Mesenchymal stem cell (in vitro differentiated cells and primary cell): Measurements from ENCODE around the gene HECTD4.

Experiments
- DNase-seq: peaks from one replicate; pipeline ENCODE4 v3.0.0-alpha.2; 2013
- H2AFZ ChIP-seq: one replicate; pipeline ENCODE4 v1.6.1; 2013; ENCODE audit warnings: low read depth, mild to moderate bottlenecking, control low read depth, inconsistent platforms, low read length, moderate library complexity
- H2AK5ac ChIP-seq: 2 replicates; pipeline ENCODE4 v1.6.1; 2013; ENCODE audit warnings: low read length, moderate library complexity, mild to moderate bottlenecking, inconsistent platforms; ENCODE audit not compliant: severe bottlenecking
- H2BK120ac ChIP-seq: one replicate; pipeline ENCODE4 v1.6.1; 2013; ENCODE audit warnings: low read depth, mild to moderate bottlenecking, inconsistent platforms, low read length, moderate library complexity
- H2BK12ac ChIP-seq, 2 experiments: one replicate each; pipeline ENCODE4 v1.6.1; 2013; ENCODE audit warnings: inconsistent platforms in 2 of 2, low read length in 2 of 2, mild to moderate bottlenecking in 2 of 2, moderate library complexity in 2 of 2, control low read depth in 1 of 2
- H2BK15ac ChIP-seq: one replicate; pipeline ENCODE4 v1.6.1; 2013; ENCODE audit warnings: mild to moderate bottlenecking, low read depth, inconsistent platforms; ENCODE audit not compliant: poor library complexity, severe bottlenecking
- H2BK5ac ChIP-seq: 2 replicates; pipeline ENCODE4 v1.6.1; 2013; ENCODE audit warnings: low read depth, mild to moderate bottlenecking, low read length, control low read depth, inconsistent platforms; ENCODE audit not compliant: poor library complexity, severe bottlenecking
- H3K14ac ChIP-seq, 2 experiments: one replicate each; pipeline ENCODE4 v1.6.1; 2013; ENCODE audit warnings: inconsistent platforms in 2 of 2, low read length in 2 of 2, control low read depth in 1 of 2, mild to moderate bottlenecking in 1 of 2, moderate library complexity in 1 of 2
- H3K18ac ChIP-seq, 2 experiments: one replicate each; pipeline ENCODE4 v1.6.1; 2013; ENCODE audit warnings: inconsistent platforms in 2 of 2, low read length in 2 of 2, control low read depth in 1 of 2, low read depth in 1 of 2, mild to moderate bottlenecking in 1 of 2
- H3K23ac ChIP-seq, 2 experiments: one replicate each; pipeline ENCODE4 v1.6.1; 2013; ENCODE audit warnings: inconsistent platforms in 2 of 2, low read length in 2 of 2, mild to moderate bottlenecking in 2 of 2, moderate library complexity in 2 of 2, control low read depth in 1 of 2
- H3K27ac ChIP-seq: 2 replicates; pipeline ENCODE4 v1.5.1; 2013; ENCODE audit warnings: mild to moderate bottlenecking, moderate library complexity, low read length, control low read depth, inconsistent platforms; ENCODE audit not compliant: poor library complexity, severe bottlenecking
- H3K27me3 ChIP-seq, 2 experiments: 2 replicates each; pipeline versions ENCODE4 v1.6.1 to v1.7.0; 2013; ENCODE audit warnings: low read length in 2 of 2, mild to moderate bottlenecking in 2 of 2, moderate library complexity in 2 of 2, control low read depth in 1 of 2, inconsistent platforms in 1 of 2; ENCODE audit not compliant: control insufficient read depth in 1 of 2, insufficient read depth in 1 of 2
- H3K36me3 ChIP-seq, 2 experiments: 2 replicates each; pipeline versions ENCODE4 v1.6.1 to v1.7.0; 2013; ENCODE audit warnings: low read length in 2 of 2, control low read depth in 1 of 2, inconsistent platforms in 1 of 2, low read depth in 1 of 2, mild to moderate bottlenecking in 1 of 2; ENCODE audit not compliant: insufficient read depth in 2 of 2, control insufficient read depth in 1 of 2
- H3K4ac ChIP-seq, 2 experiments: one replicate each; pipeline ENCODE4 v1.6.1; 2013; ENCODE audit warnings: inconsistent platforms in 2 of 2, low read length in 2 of 2, mild to moderate bottlenecking in 2 of 2, moderate library complexity in 2 of 2, control low read depth in 1 of 2, low read depth in 1 of 2
- H3K4me1 ChIP-seq: 2 replicates; pipeline ENCODE4 v1.6.1; 2013; ENCODE audit warnings: low read depth, low read length, control low read depth; ENCODE audit not compliant: control insufficient read depth, insufficient read depth
- H3K4me2 ChIP-seq: 2 replicates; pipeline ENCODE4 v1.6.1; 2013; ENCODE audit warnings: low read length, mild to moderate bottlenecking, inconsistent platforms; ENCODE audit not compliant: poor library complexity, severe bottlenecking
- H3K4me3 ChIP-seq, 2 experiments: 2 replicates each; pipeline versions ENCODE4 v1.5.1 to v1.7.0; 2013; ENCODE audit warnings: low read length in 2 of 2, mild to moderate bottlenecking in 2 of 2, control low read depth in 1 of 2, low read depth in 1 of 2; ENCODE audit not compliant: insufficient read depth in 1 of 2
- H3K79me1 ChIP-seq: replicated peaks from 2 replicates; pipeline ENCODE4 v1.6.1; 2013; ENCODE audit warnings: mild to moderate bottlenecking, control low read depth, low read length, inconsistent platforms; ENCODE audit not compliant: poor library complexity, severe bottlenecking
- H3K9ac ChIP-seq: 2 replicates; pipeline ENCODE4 v1.7.0; 2013; ENCODE audit warnings: mild to moderate bottlenecking, low read length, moderate library complexity
- H3K9me3 ChIP-seq: 2 replicates; pipeline ENCODE4 v1.7.0; 2013; ENCODE audit warnings: mild to moderate bottlenecking, low read length; ENCODE audit not compliant: control insufficient read depth
- H4K8ac ChIP-seq: one replicate; pipeline ENCODE4 v1.6.1; 2013; ENCODE audit warnings: inconsistent platforms, mild to moderate bottlenecking, low read length, moderate library complexity
- H4K91ac ChIP-seq: one replicate; pipeline ENCODE4 v1.6.1; 2013; ENCODE audit warnings: mild to moderate bottlenecking, low read length, inconsistent platforms
- WGBS: methylation state at CpG from one replicate; pipeline ENCODE4 v1.1.7; 2013; ENCODE audit warnings: mixed read lengths; 5-methylcytosine and 5-hydroxymethylcytosine counted together

HECTD4 gene

DNA sequence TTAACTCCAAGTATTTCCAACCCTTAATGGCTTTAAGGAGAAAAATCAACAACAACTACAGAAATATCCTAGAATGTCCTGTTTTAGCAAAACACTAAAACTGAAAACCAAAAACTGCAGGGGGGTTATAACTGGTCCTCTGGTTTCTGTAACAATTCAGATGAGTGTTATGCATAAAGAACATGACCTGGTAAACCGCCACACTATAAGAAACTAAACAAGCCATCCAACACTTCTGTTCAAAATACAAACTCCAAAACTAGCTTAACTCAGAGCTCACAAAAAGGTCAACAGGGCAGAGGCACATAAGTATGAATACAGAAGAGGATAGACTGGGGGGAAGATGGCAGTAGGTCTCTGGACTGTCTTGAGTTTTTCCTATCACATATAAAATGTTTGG, 38.0 kb downstream of the HECTD4 start:
- no peak for DNase-seq
- Histone ChIP-seq H3K4me3 (no peak overlapping the region), H2BK12ac (no peak overlapping the region), H2AK5ac (no peak overlapping the region), H3K36me3 (no peaks in the 10 kb centered on the region), H3K27me3 (no peaks in the 10 kb centered on the region), H3K9ac (no peak overlapping the region), H3K18ac (no peak overlapping the region), H3K27ac (no peak overlapping the region), H4K91ac (no peak overlapping the region), H2BK120ac (no peak overlapping the region), H3K4ac (no peak overlapping the region), H3K14ac (no peak overlapping the region), H3K79me1 (peaks cover 24% of the 10 kb centered on the region), H2BK15ac (no peak overlapping the region), H2BK5ac (no peak overlapping the region), H3K23ac (no peak overlapping the region), H3K9me3 (no peaks in the 10 kb centered on the region), H4K8ac (no peak overlapping the region), H3K4me2 (no peak overlapping the region), H3K4me1 (peaks cover 6% of the 10 kb centered on the region), H2AFZ (no peak overlapping the region)
- 100% methylated on average over 1 of the region's 1 CpG for WGBS

DNA sequence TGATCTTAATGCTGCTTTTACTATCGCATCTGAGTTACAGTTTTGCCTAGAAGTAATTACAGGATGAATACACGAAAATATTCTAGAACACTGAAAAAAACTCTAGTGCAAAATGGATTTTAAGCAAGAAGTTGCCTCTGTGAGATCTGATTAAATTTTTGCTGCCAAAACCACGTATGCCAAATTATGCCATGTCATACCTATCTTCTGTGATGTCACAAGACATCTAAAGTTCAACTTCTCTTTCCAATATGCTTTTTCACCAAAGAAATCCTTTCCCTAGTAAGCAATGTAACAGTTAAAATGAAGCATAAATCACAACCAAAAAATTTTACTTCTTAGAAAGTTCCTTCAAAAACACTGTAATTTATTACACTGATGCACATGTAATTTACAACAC, 39.6 kb downstream of the HECTD4 start:
- WGBS, result 88% methylated on average over 2 of the region's 3 CpGs
- no peak overlapping the region for H4K91ac ChIP-seq
- H2BK15ac ChIP-seq, result no peak overlapping the region
- no peak overlapping the region for H3K14ac ChIP-seq
- H2AFZ ChIP-seq, result no peak overlapping the region
- H3K4ac ChIP-seq, result no peak overlapping the region
- H2AK5ac ChIP-seq, result no peak overlapping the region
- no peak overlapping the region for H2BK5ac ChIP-seq
- H2BK120ac ChIP-seq, result no peak overlapping the region
- H3K18ac ChIP-seq, result no peak overlapping the region
- H3K9ac ChIP-seq, result no peak overlapping the region
- no peaks in the 10 kb centered on the region for H3K27me3 ChIP-seq
- no peak overlapping the region for H4K8ac ChIP-seq
- no peak for DNase-seq
- no peak overlapping the region for H2BK12ac ChIP-seq
- H3K4me2 ChIP-seq, result no peak overlapping the region
- H3K9me3 ChIP-seq, result no peaks in the 10 kb centered on the region
- no peak overlapping the region for H3K4me3 ChIP-seq
- H3K4me1 ChIP-seq, result peaks cover 3% of the 10 kb centered on the region
- no peaks in the 10 kb centered on the region for H3K36me3 ChIP-seq
- H3K27ac ChIP-seq, result no peak overlapping the region
- peaks cover 30% of the 10 kb centered on the region for H3K79me1 ChIP-seq
- H3K23ac ChIP-seq, result no peak overlapping the region

- H3K4me3 ChIP-seq, result no peak overlapping the region
- H3K9me3 ChIP-seq, result no peaks in the 10 kb centered on the region
- no peak for DNase-seq
- H3K9ac ChIP-seq, result no peak overlapping the region
- no peak overlapping the region for H3K14ac ChIP-seq
- H2BK5ac ChIP-seq, result no peak overlapping the region
- H3K79me1 ChIP-seq, result peaks cover 26% of the 10 kb centered on the region
- no peak overlapping the region for H2BK120ac ChIP-seq
- no peak overlapping the region for H3K27ac ChIP-seq
- no peak overlapping the region for H2AK5ac ChIP-seq
- H3K27me3 ChIP-seq, result no peaks in the 10 kb centered on the region
- no peak overlapping the region for H2BK15ac ChIP-seq
- H3K23ac ChIP-seq, result no peak overlapping the region
- 86% methylated on average over 4 of the region's 4 CpGs for WGBS
- no peaks in the 10 kb centered on the region for H3K36me3 ChIP-seq
- H3K4me1 ChIP-seq, result no peaks in the 10 kb centered on the region
- no peak overlapping the region for H3K4me2 ChIP-seq
- no peak overlapping the region for H4K8ac ChIP-seq
- no peak overlapping the region for H3K18ac ChIP-seq
- H3K4ac ChIP-seq, result no peak overlapping the region
- H2AFZ ChIP-seq, result no peak overlapping the region
- H2BK12ac ChIP-seq, result no peak overlapping the region
- H4K91ac ChIP-seq, result no peak overlapping the region
These were observed 41.0 kb downstream of the HECTD4 start for GRCh38 chr12:112341046-112341825.

GRCh38 chr12:112340230-112340629, 42.0 kb downstream of the HECTD4 start:
- no peaks in the 10 kb centered on the region for H3K4me1 ChIP-seq
- H2BK5ac ChIP-seq, result no peak overlapping the region
- no peak overlapping the region for H3K4me2 ChIP-seq
- no peak overlapping the region for H2BK120ac ChIP-seq
- H3K27me3 ChIP-seq, result no peaks in the 10 kb centered on the region
- WGBS, result 94% methylated on average over 3 of the region's 3 CpGs
- no peak for DNase-seq
- peaks cover 26% of the 10 kb centered on the region for H3K79me1 ChIP-seq
- no peak overlapping the region for H3K18ac ChIP-seq
- H4K8ac ChIP-seq, result no peak overlapping the region
- no peak overlapping the region for H3K14ac ChIP-seq
- no peak overlapping the region for H3K27ac ChIP-seq
- H2AK5ac ChIP-seq, result no peak overlapping the region
- H2AFZ ChIP-seq, result no peak overlapping the region
- no peak overlapping the region for H2BK15ac ChIP-seq
- no peaks in the 10 kb centered on the region for H3K36me3 ChIP-seq
- H3K9ac ChIP-seq, result no peak overlapping the region
- H3K4ac ChIP-seq, result no peak overlapping the region
- no peak overlapping the region for H3K4me3 ChIP-seq
- H2BK12ac ChIP-seq, result no peak overlapping the region
- H4K91ac ChIP-seq, result no peak overlapping the region
- H3K9me3 ChIP-seq, result no peaks in the 10 kb centered on the region
- H3K23ac ChIP-seq, result no peak overlapping the region
